Skeletal muscle tissue (tissue), 4 donors: Measurements from ENCODE around the gene MLYCD. TPM values are rescaled to one million over a fixed set of nuclear protein-coding genes. Genes with fewer than 3 reads are reported as not detected.

Experiments
- H3K27ac ChIP-seq: one replicate; pipeline ENCODE4 v1.7.0; 2013; ENCODE audit warnings: mild to moderate bottlenecking, low read depth, low read length, inconsistent platforms
- H3K27me3 ChIP-seq, 3 donors: one replicate each; pipeline ENCODE4 v1.7.0; 2013; ENCODE audit warnings: low read length in 3 of 3; ENCODE audit not compliant: control insufficient read depth in 3 of 3, insufficient read depth in 3 of 3
- H3K36me3 ChIP-seq, 3 donors: one replicate each; pipeline ENCODE4 v1.7.0; 2013; ENCODE audit warnings: low read length in 3 of 3; ENCODE audit not compliant: control insufficient read depth in 3 of 3, insufficient read depth in 3 of 3
- H3K4me1 ChIP-seq, 3 donors: one replicate each; pipeline ENCODE4 v1.7.0; 2013; ENCODE audit warnings: low read length in 3 of 3, mild to moderate bottlenecking in 3 of 3; ENCODE audit not compliant: control insufficient read depth in 3 of 3, insufficient read depth in 3 of 3
- H3K4me3 ChIP-seq, 3 donors: one replicate each; pipeline ENCODE4 v1.7.0; 2013; ENCODE audit warnings: low read length in 3 of 3
- H3K9ac ChIP-seq, 3 donors: one replicate each; pipeline ENCODE4 v1.7.0; 2013; ENCODE audit warnings: low read length in 3 of 3, mild to moderate bottlenecking in 3 of 3, moderate library complexity in 2 of 3, low read depth in 1 of 3
- H3K9me3 ChIP-seq, 3 donors: one replicate each; pipeline ENCODE4 v1.7.0; 2013; ENCODE audit warnings: low read length in 3 of 3; ENCODE audit not compliant: control insufficient read depth in 3 of 3
- total RNA-seq: library from RNA; depleted of rRNA; stranded (reverse); fragments of >200 nt; gene quantifications from one replicate; pipeline ENCODE4 v1.2.3, GENCODE V29; 2014
- donor health status: Osteomylitis.

MLYCD gene
- total RNA-seq, 1 donor from 2014 or later = 3.1 TPM

- H3K9ac ChIP-seq = no peak overlapping the region
- H3K27me3 ChIP-seq = peaks cover 2 to 13% (median 4%) of the 10 kb centered on the region in 3 donors
- no peak overlapping the region for H3K4me3 ChIP-seq
- H3K9me3 ChIP-seq = peaks cover 0 to 7% (median 4%) of the 10 kb centered on the region in 3 donors
- H3K27ac ChIP-seq = no peak overlapping the region
- no peaks in the 10 kb centered on the region for H3K36me3 ChIP-seq
- no peaks in the 10 kb centered on the region for H3K4me1 ChIP-seq
Measured at GRCh38 chr16:83973581-83974385, 74.9 kb downstream of the MLYCD start.

GRCh38 chr16:83974475-83974874, 75.6 kb downstream of the MLYCD start:
- no peak overlapping the region for H3K4me3 ChIP-seq

GRCh38 chr16:83975590-83976260, 76.8 kb downstream of the MLYCD start:
- H3K9ac ChIP-seq = no peak overlapping the region
- peaks cover 0 to 7% (median 4%) of the 10 kb centered on the region in 3 donors for H3K9me3 ChIP-seq
- no peaks in the 10 kb centered on the region for H3K4me1 ChIP-seq
- H3K4me3 ChIP-seq = no peak overlapping the region
- H3K27me3 ChIP-seq = peaks cover 0 to 6% (median 2%) of the 10 kb centered on the region in 3 donors
- no peak overlapping the region for H3K27ac ChIP-seq
- H3K36me3 ChIP-seq = no peaks in the 10 kb centered on the region

More at GRCh38 chr16:83974475-83974874, 75.6 kb downstream of the MLYCD start:
- no peaks in the 10 kb centered on the region for H3K36me3 ChIP-seq
- no peak overlapping the region for H3K27ac ChIP-seq
- peaks cover 2 to 11% (median 4%) of the 10 kb centered on the region in 3 donors for H3K27me3 ChIP-seq
- H3K9ac ChIP-seq = no peak overlapping the region
- H3K4me1 ChIP-seq = no peaks in the 10 kb centered on the region
- peaks cover 0 to 7% (median 4%) of the 10 kb centered on the region in 3 donors for H3K9me3 ChIP-seq

Other genes with a start within 250 kb of the MLYCD start
- gene HSBP1, start 91.1 kb upstream of the MLYCD start, total RNA-seq = 32.4 TPM
- 0.52 TPM for gene OSGIN1, start 54.1 kb downstream of the MLYCD start, total RNA-seq
- not detected for gene NECAB2, start 69.1 kb downstream of the MLYCD start, total RNA-seq
- gene SLC38A8, start 143.7 kb downstream of the MLYCD start, total RNA-seq = not detected
- gene MBTPS1, start 217.8 kb downstream of the MLYCD start, total RNA-seq = 76.7 TPM
- 17.2 TPM for gene HSDL1, start 246.1 kb downstream of the MLYCD start, total RNA-seq
- gene DNAAF1, start 246.2 kb downstream of the MLYCD start, total RNA-seq = not detected